ENCODE data around the gene SLC4A1AP. TPM values are rescaled to one million over a fixed set of nuclear protein-coding genes. Genes with fewer than 3 reads are reported as not detected.

The SLC4A1AP gene
- total RNA-seq, 4 donors from 2014 or later, result 15.6 to 25.0 (median 22.1) TPM

- H3K4me3 ChIP-seq (ENCODE audit: low read depth, poor library complexity, severe bottlenecking), result no peak overlapping the region
- no peak for TF ChIP-seq POLR2A (IDR thresholded peaks at IDR 0.05)
- TF ChIP-seq, protein P1, sequence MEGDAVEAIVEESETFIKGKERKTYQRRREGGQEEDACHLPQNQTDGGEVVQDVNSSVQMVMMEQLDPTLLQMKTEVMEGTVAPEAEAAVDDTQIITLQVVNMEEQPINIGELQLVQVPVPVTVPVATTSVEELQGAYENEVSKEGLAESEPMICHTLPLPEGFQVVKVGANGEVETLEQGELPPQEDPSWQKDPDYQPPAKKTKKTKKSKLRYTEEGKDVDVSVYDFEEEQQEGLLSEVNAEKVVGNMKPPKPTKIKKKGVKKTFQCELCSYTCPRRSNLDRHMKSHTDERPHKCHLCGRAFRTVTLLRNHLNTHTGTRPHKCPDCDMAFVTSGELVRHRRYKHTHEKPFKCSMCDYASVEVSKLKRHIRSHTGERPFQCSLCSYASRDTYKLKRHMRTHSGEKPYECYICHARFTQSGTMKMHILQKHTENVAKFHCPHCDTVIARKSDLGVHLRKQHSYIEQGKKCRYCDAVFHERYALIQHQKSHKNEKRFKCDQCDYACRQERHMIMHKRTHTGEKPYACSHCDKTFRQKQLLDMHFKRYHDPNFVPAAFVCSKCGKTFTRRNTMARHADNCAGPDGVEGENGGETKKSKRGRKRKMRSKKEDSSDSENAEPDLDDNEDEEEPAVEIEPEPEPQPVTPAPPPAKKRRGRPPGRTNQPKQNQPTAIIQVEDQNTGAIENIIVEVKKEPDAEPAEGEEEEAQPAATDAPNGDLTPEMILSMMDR (IDR thresholded peaks at IDR 0.05), result no peak
- 70 to 91% methylated on average over 1 of the region's 1 CpG for WGBS, 2 donors
- intact Hi-C loops (cut with DNase I; ENCODE audit: low total_unique reads), result no loop called here
- DNase-seq (ENCODE audit: low spot score in 2 of 2), result no peak
These were observed 70.6 kb downstream of the SLC4A1AP start for GRCh38 chr2:27734305-27734704.

- peak; percentile 56 to 95 for DNase-seq (ENCODE audit: low spot score in 2 of 2)
- WGBS, 2 donors, result 0 to 1% methylated on average over 3 to 18 of the region's 51 CpGs
- intact Hi-C loops (cut with DNase I; ENCODE audit: low total_unique reads), result no loop called here
- no peak for TF ChIP-seq POLR2A (IDR thresholded peaks at IDR 0.05)
- TF ChIP-seq, protein P1 (IDR thresholded peaks at IDR 0.05), result no peak
- H3K4me3 ChIP-seq (ENCODE audit: low read depth, poor library complexity, severe bottlenecking), result peak overlapping the region; percentile 23
These were observed 71.7 kb downstream of the SLC4A1AP start for GRCh38 chr2:27735263-27735904.

- intact Hi-C loops (cut with DNase I; ENCODE audit: low total_unique reads), result no loop called here
- peak in 1 of 2 donors; percentile 81 for DNase-seq (ENCODE audit: low spot score in 2 of 2)
- no peak for TF ChIP-seq POLR2A (IDR thresholded peaks at IDR 0.05)
- no peak overlapping the region for H3K4me3 ChIP-seq (ENCODE audit: low read depth, poor library complexity, severe bottlenecking)
- WGBS, 2 donors, result 73 to 74% methylated on average over 10 of the region's 10 CpGs
These were observed 72.6 kb downstream of the SLC4A1AP start for GRCh38 chr2:27736031-27736889.

GRCh38 chr2:27736890-27737204 lies 73.2 kb downstream of the SLC4A1AP start:
- no peak for TF ChIP-seq POLR2A (IDR thresholded peaks at IDR 0.05)
- TF ChIP-seq, protein P1 (IDR thresholded peaks at IDR 0.05), result no peak
- 96 to 97% methylated on average over 6 of the region's 6 CpGs for WGBS, 2 donors
- no peak for DNase-seq (ENCODE audit: low spot score in 2 of 2)
- H3K4me3 ChIP-seq (ENCODE audit: low read depth, poor library complexity, severe bottlenecking), result no peak overlapping the region
- intact Hi-C loops (cut with DNase I; ENCODE audit: low total_unique reads), result no loop called here

DNA sequence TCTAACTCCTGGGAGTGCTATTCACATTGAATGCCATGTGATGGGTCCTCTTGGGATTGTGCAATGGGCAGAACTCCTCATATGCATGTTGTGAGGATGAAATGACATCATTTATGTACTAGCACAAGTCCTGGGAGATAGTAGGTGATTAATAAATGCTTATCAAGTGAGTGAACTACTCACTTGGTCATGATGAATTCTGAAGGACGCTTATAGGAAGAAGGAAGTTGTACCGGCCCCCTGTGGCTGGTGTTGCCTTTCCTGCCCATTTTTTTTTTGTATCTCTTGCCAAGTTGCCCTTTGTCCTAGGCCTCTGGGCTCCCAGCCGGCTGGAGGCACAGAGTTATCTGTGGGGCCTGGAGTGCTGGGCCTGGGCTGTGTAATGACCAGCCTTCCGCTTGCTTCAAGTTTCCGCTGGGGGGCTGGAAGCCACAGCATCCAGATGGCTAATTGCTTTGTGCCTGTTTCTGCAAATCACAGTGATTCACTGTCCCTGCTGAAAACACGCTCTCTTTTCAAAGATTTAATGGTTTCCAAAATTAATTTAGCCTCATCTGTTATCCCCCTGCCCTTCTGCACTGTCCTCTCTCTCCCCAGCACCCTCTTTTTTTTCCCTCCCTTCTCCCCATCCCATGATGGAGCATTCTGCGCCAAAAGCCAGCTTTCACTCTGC lies 74.1 kb downstream of the SLC4A1AP start:
- H3K4me3 ChIP-seq (ENCODE audit: low read depth, poor library complexity, severe bottlenecking), result no peak overlapping the region
- intact Hi-C loops (cut with DNase I; ENCODE audit: low total_unique reads), result no loop called here
- DNase-seq (ENCODE audit: low spot score in 2 of 2), result peak in 1 of 2 donors; percentile 85
- TF ChIP-seq POLR2A (IDR thresholded peaks at IDR 0.05), result no peak
- TF ChIP-seq, protein P1 (IDR thresholded peaks at IDR 0.05), result no peak
- 65 to 73% methylated on average over 7 of the region's 7 CpGs for WGBS, 2 donors

Data from lower leg skin (tissue), 4 donors.